Common myeloid progenitor, CD34-positive (primary cell): ENCODE measurements around the gene UNCX.
"Not testable (repeated sequence)": the region's sequence is repeated elsewhere in the genome, so short reads cannot be mapped to it uniquely, and the experiment has no call there.

Experiments used
- CTCF ChIA-PET: fragments of 350-600 bp; sonication (Branson Sonifier 250); formaldehyde crosslinking; loops from one replicate; lab custom pipeline; 2021; ENCODE audit warnings: antibody characterized with exemption; lab: Charles Lee
- POLR2A ChIA-PET: fragments of 350-600 bp; sonication (Branson Sonifier 250); formaldehyde crosslinking; loops from one replicate; lab custom pipeline; 2021; ENCODE audit warnings: antibody characterized with exemption; lab: Charles Lee
- DNase-seq, 3 donors: peaks; one replicate each; pipeline versions ENCODE4 v3.0.0 to v3.0.0-alpha.2; 2013
- H3K27ac ChIP-seq, 2 experiments: 1 replicate in 1 of 2; 2 replicates in 1 of 2; pipeline ENCODE4 v1.7.0; 2013; ENCODE audit warnings: inconsistent platforms in 2 of 2, low read length in 2 of 2, mild to moderate bottlenecking in 2 of 2, low read depth in 1 of 2, moderate library complexity in 1 of 2; ENCODE audit not compliant: severe bottlenecking in 2 of 2, insufficient read depth in 1 of 2, poor library complexity in 1 of 2
- H3K27me3 ChIP-seq, 5 experiments: replicated peaks in 2 of 5; 1 replicate in 3 of 5; 2 replicates in 2 of 5; pipeline versions ENCODE4 v1.6.1 to v1.7.0; 2013; ENCODE audit warnings: low read length in 4 of 5, mild to moderate bottlenecking in 2 of 5, moderate library complexity in 2 of 5, inconsistent platforms in 1 of 5; ENCODE audit not compliant: insufficient read depth in 5 of 5, control insufficient read depth in 4 of 5
- H3K36me3 ChIP-seq, 4 experiments: 1 replicate in 2 of 4; 2 replicates in 2 of 4; pipeline versions ENCODE4 v1.6.1 to v1.7.0; 2013; ENCODE audit warnings: low read length in 3 of 4, control low read depth in 1 of 4, mild to moderate bottlenecking in 1 of 4; ENCODE audit not compliant: control insufficient read depth in 4 of 4, insufficient read depth in 4 of 4
- H3K4me1 ChIP-seq, 4 experiments: 1 replicate in 3 of 4; 2 replicates in 1 of 4; pipeline versions ENCODE4 v1.6.1 to v1.7.1; 2013; ENCODE audit warnings: low read length in 3 of 4, mild to moderate bottlenecking in 3 of 4, control low read depth in 1 of 4, inconsistent platforms in 1 of 4, moderate library complexity in 1 of 4; ENCODE audit not compliant: control insufficient read depth in 4 of 4, insufficient read depth in 4 of 4; ENCODE audit errors: control extremely low read depth in 1 of 4
- H3K4me3 ChIP-seq, 7 experiments: 1 replicate in 4 of 7; 2 replicates in 3 of 7; pipeline versions ENCODE4 v1.5.1 to v1.7.0; 2013; ENCODE audit warnings: mild to moderate bottlenecking in 7 of 7, low read length in 6 of 7, moderate library complexity in 6 of 7, inconsistent platforms in 2 of 7, low read depth in 2 of 7, control low read depth in 1 of 7; ENCODE audit not compliant: insufficient read depth in 4 of 7, control insufficient read depth in 1 of 7; ENCODE audit errors: extremely low read depth in 1 of 7
- H3K9me3 ChIP-seq, 5 experiments: 1 replicate in 4 of 5; 2 replicates in 1 of 5; pipeline versions ENCODE4 v1.6.1 to v1.7.1; 2013; ENCODE audit warnings: low read length in 4 of 5, mild to moderate bottlenecking in 2 of 5, inconsistent platforms in 1 of 5, low read depth in 1 of 5, moderate library complexity in 1 of 5; ENCODE audit not compliant: control insufficient read depth in 4 of 5, insufficient read depth in 2 of 5; ENCODE audit errors: control extremely low read depth in 1 of 5
- WGBS: methylation state at CpG from one replicate; pipeline ENCODE4 v1.1.5; 2013; ENCODE audit not compliant: insufficient coverage; 5-methylcytosine and 5-hydroxymethylcytosine counted together

The UNCX gene

GRCh38 chr7:1205742-1206141 is 26.9 kb upstream of the UNCX start:
- H3K9me3 ChIP-seq, H3K4me3 ChIP-seq, H3K36me3 ChIP-seq, DNase-seq, H3K27ac ChIP-seq, CTCF ChIA-PET, H3K4me1 ChIP-seq, POLR2A ChIA-PET: not testable (repeated sequence)
- 93% methylated on average over 3 of the region's 7 CpGs for WGBS
- H3K27me3 ChIP-seq = peaks cover 0 to 35% (median 12%) of the 10 kb centered on the region in 5 experiments

- ChIA-PET POLR2A (no interaction called here), CTCF (interaction anchor here (3.3 kb wide), 1 partner anchor 16 kb away, joined by 11 read pairs; no protein-coding TSS in a partner anchor)
- no peaks in the 10 kb centered on the region for H3K4me1 ChIP-seq
- H3K36me3 ChIP-seq = no peaks in the 10 kb centered on the region
- no peaks in the 10 kb centered on the region for H3K9me3 ChIP-seq
- H3K27ac ChIP-seq = no peak overlapping the region
- peaks cover 0 to 55% (median 22%) of the 10 kb centered on the region in 5 experiments for H3K27me3 ChIP-seq
- no peak for DNase-seq
- WGBS = 86% methylated on average over 14 of the region's 14 CpGs
- H3K4me3 ChIP-seq = no peak overlapping the region
Measured at GRCh38 chr7:1209097-1209496, 23.6 kb upstream of the UNCX start.

GRCh38 chr7:1210321-1210978 is 22.2 kb upstream of the UNCX start:
- Histone ChIP-seq H3K9me3 (no peaks in the 10 kb centered on the region), H3K4me3 (no peak overlapping the region), H3K27me3 (peaks cover 0 to 68% (median 25%) of the 10 kb centered on the region in 5 experiments), H3K27ac (no peak overlapping the region), H3K4me1 (no peaks in the 10 kb centered on the region), H3K36me3 (no peaks in the 10 kb centered on the region)
- ChIA-PET CTCF (interaction anchor here (1.0 to 3.3 kb wide), 3 partner anchors 9 to 17 kb away, joined by 3 to 11 read pairs (median 3); no protein-coding TSS in a partner anchor), POLR2A (interaction anchor here (0.6 kb wide), 1 partner anchor 1090 kb away, joined by 4 read pairs; no protein-coding TSS in a partner anchor)
- DNase-seq = no peak
- 29% methylated on average over 18 of the region's 18 CpGs for WGBS

GRCh38 chr7:1210979-1211608 is 21.6 kb upstream of the UNCX start:
- DNase-seq = no peak
- Histone ChIP-seq H3K4me3 (no peak overlapping the region), H3K4me1 (no peaks in the 10 kb centered on the region), H3K27ac (no peak overlapping the region), H3K27me3 (peaks cover 0 to 72% (median 25%) of the 10 kb centered on the region in 5 experiments), H3K9me3 (no peaks in the 10 kb centered on the region), H3K36me3 (no peaks in the 10 kb centered on the region)
- ChIA-PET CTCF (interaction anchor here (1.0 kb wide), 1 partner anchor 14 kb away, joined by 3 read pairs; no protein-coding TSS in a partner anchor), POLR2A (no interaction called here)
- 45% methylated on average over 35 of the region's 35 CpGs for WGBS

GRCh38 chr7:1211611-1212010 is 21.1 kb upstream of the UNCX start:
- ChIA-PET POLR2A (no interaction called here), CTCF (no interaction called here)
- no peaks in the 10 kb centered on the region for H3K36me3 ChIP-seq
- peaks cover 0 to 76% (median 25%) of the 10 kb centered on the region in 5 experiments for H3K27me3 ChIP-seq
- no peak overlapping the region for H3K4me3 ChIP-seq
- H3K27ac ChIP-seq = no peak overlapping the region
- 82% methylated on average over 11 of the region's 11 CpGs for WGBS
- DNase-seq = no peak
- H3K4me1 ChIP-seq = no peaks in the 10 kb centered on the region
- H3K9me3 ChIP-seq = peaks cover 0 to 3% (median 0%) of the 10 kb centered on the region in 5 experiments

- POLR2A ChIA-PET, H3K27ac ChIP-seq, H3K4me1 ChIP-seq, H3K9me3 ChIP-seq, DNase-seq, CTCF ChIA-PET, H3K36me3 ChIP-seq, H3K4me3 ChIP-seq: not testable (repeated sequence)
- peaks cover 0 to 80% (median 25%) of the 10 kb centered on the region in 5 experiments for H3K27me3 ChIP-seq
- 100% methylated on average over 3 of the region's 5 CpGs for WGBS
Measured at GRCh38 chr7:1212025-1212424, 20.6 kb upstream of the UNCX start.

- Histone ChIP-seq H3K4me3 (no peak overlapping the region), H3K4me1 (no peaks in the 10 kb centered on the region), H3K27me3 (peaks cover 0 to 83% (median 27%) of the 10 kb centered on the region in 5 experiments), H3K9me3 (peaks cover 0 to 6% (median 0%) of the 10 kb centered on the region in 5 experiments), H3K27ac (no peak overlapping the region), H3K36me3 (no peaks in the 10 kb centered on the region)
- ChIA-PET POLR2A (no interaction called here), CTCF (interaction anchor here (0.6 to 1.4 kb wide), 3 partner anchors 13 to 1207 kb away, joined by 3 read pairs; no protein-coding TSS in a partner anchor)
- 79% methylated on average over 10 of the region's 18 CpGs for WGBS
- no peak for DNase-seq
Measured at GRCh38 chr7:1214516-1214915, 18.2 kb upstream of the UNCX start.
